A673 (cell line): Measurements from ENCODE around the gene CPT1A. TPM values are rescaled to one million over a fixed set of nuclear protein-coding genes. Genes with fewer than 3 reads are reported as not detected.

Experiments used
- BruUV-seq: library from RNA; stranded (reverse); fragments of 400-500 nt; replicated peaks from 2 replicates; lab custom pipeline; 2021; lab: Mats Ljungman, UMichigan
- CTCF ChIA-PET: fragments of 300-600 bp; sonication (Branson Sonifier 250); formaldehyde crosslinking; loops from one replicate; lab custom pipeline; 2022; ENCODE audit warnings: antibody characterized with exemption; lab: Charles Lee
- POLR2A ChIA-PET: fragments of 300-600 bp; sonication (Branson Sonifier 250); formaldehyde crosslinking; loops from one replicate; lab custom pipeline; 2022; ENCODE audit warnings: antibody characterized with exemption; ENCODE audit not compliant: low non-redundant PET; lab: Charles Lee
- DNase-seq: peaks from one replicate; pipeline ENCODE4 v3.0.0-alpha.2; 2015; ENCODE audit warnings: low spot score
- H3K27ac ChIP-seq: fragments of 200-600 bp; sonication (generic); 2 replicates; pipeline ENCODE4 v1.5.1; 2016; ENCODE audit warnings: mixed run types, low read depth, mild to moderate bottlenecking, mixed read lengths, antibody characterized with exemption, low read length; ENCODE audit not compliant: poor library complexity, severe bottlenecking
- H3K27me3 ChIP-seq: fragments of 200-600 bp; sonication (generic); replicated peaks from 2 replicates; pipeline ENCODE4 v1.6.1; 2017; ENCODE audit warnings: mixed run types, low read depth, mild to moderate bottlenecking, mixed read lengths, antibody characterized with exemption, low read length; ENCODE audit not compliant: insufficient read depth, poor library complexity
- H3K36me3 ChIP-seq: fragments of 200-600 bp; sonication (generic); 2 replicates; pipeline ENCODE4 v1.6.1; 2016; ENCODE audit warnings: mixed run types, mild to moderate bottlenecking, mixed read lengths, antibody characterized with exemption, low read length; ENCODE audit not compliant: insufficient read depth, poor library complexity, severe bottlenecking
- H3K4me1 ChIP-seq: fragments of 200-600 bp; sonication (generic); 2 replicates; pipeline ENCODE4 v1.6.1; 2017; ENCODE audit warnings: mixed run types, mild to moderate bottlenecking, mixed read lengths, antibody characterized with exemption, low read length; ENCODE audit not compliant: insufficient read depth, poor library complexity, severe bottlenecking
- H3K4me3 ChIP-seq: fragments of 200-600 bp; sonication (generic); 2 replicates; pipeline ENCODE4 v1.5.1; 2016; ENCODE audit warnings: low read depth, mixed run types, mild to moderate bottlenecking, mixed read lengths, low read length; ENCODE audit not compliant: poor library complexity, severe bottlenecking
- H3K9me3 ChIP-seq: fragments of 200-600 bp; sonication (generic); 2 replicates; pipeline ENCODE4 v1.6.1; 2016; ENCODE audit warnings: mixed run types, low read depth, mild to moderate bottlenecking, mixed read lengths, antibody characterized with exemption, low read length; ENCODE audit not compliant: poor library complexity, severe bottlenecking
- EZH2 ChIP-seq: fragments of 200-600 bp; sonication (generic); IDR thresholded peaks from 2 replicates; pipeline ENCODE4 v1.6.1; 2017; ENCODE audit warnings: borderline replicate concordance, low read depth, mild to moderate bottlenecking, mixed read lengths, antibody characterized with exemption, low read length; ENCODE audit not compliant: poor library complexity, severe bottlenecking
- intact Hi-C: fragments of 100-400 bp; cut with micrococcal nuclease; formaldehyde crosslinking; loops from one replicate; pipeline ENCODE4 v1.10.0; 2022; ENCODE audit not compliant: unreplicated experiment
- total RNA-seq: library from RNA; stranded (reverse); gene quantifications from 2 replicates; pipeline ENCODE4 v1.2.3, GENCODE V29; 2021
- TF ChIP-seq, protein P1 (sequence below): fragments of 300-800, 200-600 bp; sonication (generic); conservative IDR thresholded peaks from 2 replicates; pipeline ENCODE4 v1.5.1; 2017; ENCODE audit warnings: low read depth, mild to moderate bottlenecking, antibody characterized with exemption, low read length, moderate library complexity, mixed read lengths

Gene CPT1A
- total RNA-seq, 1 experiment from 2014 or later, result 15.5 TPM

DNA sequence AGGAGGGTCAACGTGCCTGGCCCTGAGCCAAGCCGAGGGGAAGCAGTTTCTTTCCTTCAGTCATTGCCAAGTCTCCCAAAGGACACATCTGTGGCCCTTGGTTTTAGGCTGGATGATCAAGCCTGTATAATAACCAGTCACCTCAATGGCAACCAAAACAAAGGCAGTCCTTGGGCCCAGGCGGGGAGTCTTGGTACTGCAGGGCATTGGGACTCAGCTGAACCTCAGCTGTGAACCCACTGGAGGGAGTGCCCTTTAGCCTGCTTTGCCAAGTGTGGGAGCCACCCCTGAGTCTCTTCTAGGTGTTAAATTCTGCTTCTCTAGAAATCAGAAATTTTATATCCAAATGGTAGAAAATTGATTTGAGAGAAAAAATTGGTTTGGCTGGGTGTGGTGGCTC is 36.9 kb downstream of the CPT1A start:
- TF ChIP-seq, protein P1, sequence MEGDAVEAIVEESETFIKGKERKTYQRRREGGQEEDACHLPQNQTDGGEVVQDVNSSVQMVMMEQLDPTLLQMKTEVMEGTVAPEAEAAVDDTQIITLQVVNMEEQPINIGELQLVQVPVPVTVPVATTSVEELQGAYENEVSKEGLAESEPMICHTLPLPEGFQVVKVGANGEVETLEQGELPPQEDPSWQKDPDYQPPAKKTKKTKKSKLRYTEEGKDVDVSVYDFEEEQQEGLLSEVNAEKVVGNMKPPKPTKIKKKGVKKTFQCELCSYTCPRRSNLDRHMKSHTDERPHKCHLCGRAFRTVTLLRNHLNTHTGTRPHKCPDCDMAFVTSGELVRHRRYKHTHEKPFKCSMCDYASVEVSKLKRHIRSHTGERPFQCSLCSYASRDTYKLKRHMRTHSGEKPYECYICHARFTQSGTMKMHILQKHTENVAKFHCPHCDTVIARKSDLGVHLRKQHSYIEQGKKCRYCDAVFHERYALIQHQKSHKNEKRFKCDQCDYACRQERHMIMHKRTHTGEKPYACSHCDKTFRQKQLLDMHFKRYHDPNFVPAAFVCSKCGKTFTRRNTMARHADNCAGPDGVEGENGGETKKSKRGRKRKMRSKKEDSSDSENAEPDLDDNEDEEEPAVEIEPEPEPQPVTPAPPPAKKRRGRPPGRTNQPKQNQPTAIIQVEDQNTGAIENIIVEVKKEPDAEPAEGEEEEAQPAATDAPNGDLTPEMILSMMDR, result no peak
- no peak for TF ChIP-seq EZH2
- DNase-seq, result no peak
- intact Hi-C loops, result no loop called here
- H3K27ac ChIP-seq, result no peak overlapping the region
- H3K4me1 ChIP-seq, result no peaks in the 10 kb centered on the region
- no peaks in the 10 kb centered on the region for H3K9me3 ChIP-seq
- ChIA-PET POLR2A (no interaction called here), CTCF (no interaction called here)
- BruUV-seq, result no TSS peak
- H3K27me3 ChIP-seq, result no peaks in the 10 kb centered on the region
- H3K4me3 ChIP-seq, result no peak overlapping the region
- H3K36me3 ChIP-seq, result no peaks in the 10 kb centered on the region

DNA sequence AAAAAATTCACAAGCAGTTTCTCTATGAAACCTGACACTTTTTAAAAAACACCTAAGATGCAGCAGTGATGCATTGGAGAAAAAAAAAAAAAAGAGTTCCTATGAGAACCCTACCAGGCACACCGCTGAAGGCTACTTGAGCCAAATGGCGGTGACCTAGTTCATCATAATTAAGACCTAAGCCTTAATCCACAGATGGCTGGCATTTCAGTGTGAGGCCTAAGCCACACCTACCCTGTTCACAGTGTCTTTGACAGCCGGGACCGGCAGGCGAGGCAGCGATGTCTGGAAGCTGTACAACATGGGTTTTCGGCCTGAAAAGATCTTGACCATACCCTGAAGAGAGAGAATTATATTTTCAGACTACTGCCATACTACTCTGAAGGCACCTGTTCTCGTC is 38.0 kb downstream of the CPT1A start:
- intact Hi-C loops, result no loop called here
- no peak for TF ChIP-seq EZH2
- TF ChIP-seq, protein P1, result no peak

DNA sequence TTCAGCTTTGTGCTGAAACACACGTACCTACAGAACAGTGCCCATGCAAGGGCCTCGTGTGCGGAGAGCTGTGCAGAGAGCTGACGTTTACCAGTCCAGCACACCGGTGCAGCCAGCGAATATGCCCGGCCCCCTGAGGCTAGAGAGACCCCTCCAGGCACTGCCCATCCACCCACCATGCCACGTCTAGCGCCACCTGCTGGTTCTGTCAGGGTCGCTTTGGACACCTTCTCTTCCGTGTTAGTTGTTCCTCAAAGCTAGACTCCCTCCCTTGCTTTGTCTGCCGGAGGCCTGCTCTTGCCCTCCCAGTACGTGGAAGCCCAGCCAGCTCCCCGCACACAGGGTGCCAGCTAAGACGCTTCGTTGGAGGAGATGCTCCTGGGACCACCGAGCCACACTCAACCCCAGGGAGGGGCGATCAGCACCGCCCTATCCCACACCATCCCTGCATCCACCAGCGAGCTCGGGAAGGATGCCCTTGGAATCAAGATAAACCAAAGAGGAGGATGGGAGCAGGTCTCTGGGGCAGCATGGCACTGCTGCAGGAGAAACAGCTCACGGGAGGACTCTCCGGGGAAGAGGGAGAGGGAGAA is 43.4 kb downstream of the CPT1A start:
- Histone ChIP-seq H3K27me3 (no peaks in the 10 kb centered on the region), H3K27ac (no peak overlapping the region), H3K9me3 (no peaks in the 10 kb centered on the region), H3K4me3 (no peak overlapping the region), H3K4me1 (no peaks in the 10 kb centered on the region), H3K36me3 (no peaks in the 10 kb centered on the region)
- CTCF ChIA-PET, result interaction anchor here (0.5 to 1.5 kb wide), 6 partner anchors 120 to 1044 kb away, joined by 3 to 8 read pairs (median 3); no protein-coding TSS in a partner anchor
- TF ChIP-seq, protein P1, result peak; percentile 90
- no peak for TF ChIP-seq EZH2
- DNase-seq, result peak; percentile 54
- POLR2A ChIA-PET, result no interaction called here
- no TSS peak for BruUV-seq
- intact Hi-C loops, result loop anchor here (5.0 kb wide), 1 partner anchor 166 kb away; no protein-coding TSS in a partner anchor

More for the DNA sequence above, 38.0 kb downstream of the CPT1A start:
- Histone ChIP-seq H3K9me3 (no peaks in the 10 kb centered on the region), H3K27ac (no peak overlapping the region), H3K27me3 (no peaks in the 10 kb centered on the region), H3K4me3 (no peak overlapping the region), H3K4me1 (no peaks in the 10 kb centered on the region), H3K36me3 (no peaks in the 10 kb centered on the region)
- ChIA-PET POLR2A (no interaction called here), CTCF (no interaction called here)
- BruUV-seq, result no TSS peak
- DNase-seq, result no peak
